K562 (cell line): ENCODE results near the gene PIK3CB. TPM values are rescaled to one million over a fixed set of nuclear protein-coding genes. Genes with fewer than 3 reads are reported as not detected.

Experiments used
- CBX3 ChIP-seq, 2 experiments: IDR thresholded peaks; 1 replicate in 1 of 2; 2 replicates in 1 of 2; pipeline ENCODE4 v1.6.1; 2012; ENCODE audit warnings: inconsistent platforms in 2 of 2, low read length in 2 of 2, borderline replicate concordance in 1 of 2, control low read depth in 1 of 2
- CSDE1 ChIP-seq, 2 experiments: fragments of 450-650 bp; IDR thresholded peaks; 2 replicates each; pipeline ENCODE4 v1.6.1; 2016; ENCODE audit warnings: mild to moderate bottlenecking in 1 of 2
- FOXK1 ChIP-seq: sonication (generic); formaldehyde crosslinking; IDR thresholded peaks from 2 replicates; pipeline ENCODE4 v1.8.0; 2022; ENCODE audit warnings: missing genetic modification reagents, mild to moderate bottlenecking, borderline replicate concordance
- MCM3 ChIP-seq: fragments of 450-650 bp; IDR thresholded peaks from 2 replicates; pipeline ENCODE4 v1.6.1; 2016
- NCOA1 ChIP-seq: fragments of 450-650 bp; IDR thresholded peaks from 2 replicates; pipeline ENCODE4 v1.6.1; 2016; ENCODE audit warnings: low read depth
- POLR2A ChIP-seq: fragments of 450-650 bp; conservative IDR thresholded peaks from 2 replicates; pipeline ENCODE4 v1.6.1; 2016
- POLR2AphosphoS5 ChIP-seq: IDR thresholded peaks from 2 replicates; pipeline ENCODE4 v1.6.1; 2011; ENCODE audit warnings: mild to moderate bottlenecking, low read depth, low read length, moderate library complexity; ENCODE audit not compliant: control insufficient read depth, insufficient read depth
- RBM17 ChIP-seq: fragments of 200-400 bp; formaldehyde crosslinking; IDR thresholded peaks from 2 replicates; pipeline ENCODE4 v1.6.1; 2017; ENCODE audit warnings: low read depth, mild to moderate bottlenecking, low read length, borderline replicate concordance
- ZNF184 ChIP-seq: sonication (generic); formaldehyde crosslinking; IDR thresholded peaks from 2 replicates; pipeline ENCODE4 v1.5.0; 2020; ENCODE audit warnings: missing genetic modification reagents
- ZNF408 ChIP-seq: fragments of 250-450 bp; sonication (Bioruptor Pico); IDR thresholded peaks from 2 replicates; pipeline ENCODE4 v1.4.0; 2020; ENCODE audit warnings: low read depth, mild to moderate bottlenecking, moderate library complexity
- ZNF780A ChIP-seq: fragments of 250-450 bp; sonication (Bioruptor Pico); IDR thresholded peaks from 2 replicates; pipeline ENCODE4 v1.5.0; 2021; ENCODE audit warnings: mild to moderate bottlenecking
- polyA plus RNA-seq, 8 experiments: library from polyadenylated mRNA; depleted of rRNA in 4 of 8; stranded (reverse) in 5 of 8; unstranded in 3 of 8; fragments of >200 nt; fragmentation: Nextera tagmentation in 2 of 8; fragmentation: Illumina TruSeq in 1 of 8; extraction: Ambion mirVana in 2 of 8; extraction: Trizol in 1 of 8; gene quantifications; 2 replicates each; pipeline versions ENCODE4 v1.2.1 to v1.2.3, GENCODE V29; 2011 to 2014; ENCODE audit warnings: inconsistent platforms in 1 of 8, missing spikeins in 1 of 8
- total RNA-seq, 7 experiments: library from RNA; depleted of rRNA in 6 of 7; stranded (reverse); fragments of >200 nt in 6 of 7; fragmentation: Illumina TruSeq in 2 of 7; extraction: Trizol in 2 of 7; gene quantifications; 2 replicates each; pipeline versions ENCODE4 v1.2.1 to v1.2.3, GENCODE V29; 2011 to 2021; ENCODE audit warnings: low replicate concordance in 1 of 7
- TF ChIP-seq, protein P1 (sequence below): fragments of 450-650 bp; formaldehyde crosslinking; IDR thresholded peaks from 2 replicates; pipeline ENCODE4 v1.4.0; 2022; ENCODE audit warnings: missing genetic modification characterization
- TF ChIP-seq, protein P2 (sequence below): fragments of 450-650 bp; formaldehyde crosslinking; IDR thresholded peaks from 2 replicates; pipeline ENCODE4 v1.4.0; 2020; ENCODE audit warnings: mild to moderate bottlenecking, moderate library complexity
- TF ChIP-seq, protein P3 (sequence below): fragments of 450-650 bp; IDR thresholded peaks from one replicate; pipeline ENCODE4 v1.6.1; 2018; ENCODE audit warnings: mild to moderate bottlenecking, moderate library complexity; ENCODE audit not compliant: partially characterized antibody
- TF ChIP-seq, protein P4 (sequence below), 2 experiments: fragments of 450-650 bp; formaldehyde crosslinking in 1 of 2; IDR thresholded peaks; 2 replicates each; pipeline versions ENCODE4 v1.4.0 to v1.6.1; 2014 to 2020; ENCODE audit warnings: mild to moderate bottlenecking in 2 of 2, borderline replicate concordance in 1 of 2, low read depth in 1 of 2

The PIK3CB gene
- total and polyA plus RNA-seq, 9 of the 15 experiments (the other 6 are each of a cell fraction or from before 2014, with no cell fraction given), result 15.3 to 62.6 (median 28.3) TPM

DNA sequence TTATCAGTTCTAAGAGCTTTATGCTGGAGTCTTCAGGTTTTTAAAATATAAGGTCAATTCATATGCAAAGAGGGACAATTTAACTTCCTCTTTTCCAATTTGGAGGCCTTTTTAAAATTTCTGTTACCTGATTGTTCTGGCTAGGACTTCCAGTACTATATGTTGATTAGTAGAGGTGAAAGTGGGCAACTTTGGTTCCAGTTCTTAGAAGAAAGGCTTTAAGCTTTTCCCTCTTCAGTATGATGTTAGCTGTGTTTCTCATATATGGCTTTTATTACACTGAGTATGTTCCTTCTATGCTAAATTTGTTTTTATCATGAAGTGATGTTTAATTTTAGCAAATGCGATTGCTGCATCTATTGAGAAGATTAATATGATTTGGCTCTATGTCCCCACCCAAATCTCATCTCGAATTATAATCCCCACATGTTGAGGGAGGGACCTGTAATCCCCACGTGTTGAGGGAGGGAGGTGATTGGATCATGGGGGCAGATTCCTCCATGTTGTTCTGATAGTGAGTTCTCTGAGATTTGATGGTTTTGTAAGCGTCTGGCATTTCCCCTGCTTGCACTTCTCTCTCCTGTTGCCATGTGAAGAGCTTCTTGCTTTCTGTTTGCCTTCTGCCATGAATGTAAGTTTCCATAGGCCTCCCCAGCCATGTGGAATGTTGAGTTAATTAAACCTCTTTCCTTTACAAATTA is 192.4 kb downstream of the PIK3CB start (continued):
- TF ChIP-seq, protein P1, sequence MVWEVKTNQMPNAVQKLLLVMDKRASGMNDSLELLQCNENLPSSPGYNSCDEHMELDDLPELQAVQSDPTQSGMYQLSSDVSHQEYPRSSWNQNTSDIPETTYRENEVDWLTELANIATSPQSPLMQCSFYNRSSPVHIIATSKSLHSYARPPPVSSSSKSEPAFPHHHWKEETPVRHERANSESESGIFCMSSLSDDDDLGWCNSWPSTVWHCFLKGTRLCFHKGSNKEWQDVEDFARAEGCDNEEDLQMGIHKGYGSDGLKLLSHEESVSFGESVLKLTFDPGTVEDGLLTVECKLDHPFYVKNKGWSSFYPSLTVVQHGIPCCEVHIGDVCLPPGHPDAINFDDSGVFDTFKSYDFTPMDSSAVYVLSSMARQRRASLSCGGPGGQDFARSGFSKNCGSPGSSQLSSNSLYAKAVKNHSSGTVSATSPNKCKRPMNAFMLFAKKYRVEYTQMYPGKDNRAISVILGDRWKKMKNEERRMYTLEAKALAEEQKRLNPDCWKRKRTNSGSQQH (CRISPR knock-in tag), result 0 out of 2 replicates have a peak, but pooled peaks have one; percentile 39
- TF ChIP-seq FOXK1, result no peak
- no peak for TF ChIP-seq CSDE1 (IDR thresholded peaks at IDR 0.05)
- TF ChIP-seq MCM3, result no peak
- peak; percentile 42 for TF ChIP-seq POLR2A
- TF ChIP-seq, protein P2, sequence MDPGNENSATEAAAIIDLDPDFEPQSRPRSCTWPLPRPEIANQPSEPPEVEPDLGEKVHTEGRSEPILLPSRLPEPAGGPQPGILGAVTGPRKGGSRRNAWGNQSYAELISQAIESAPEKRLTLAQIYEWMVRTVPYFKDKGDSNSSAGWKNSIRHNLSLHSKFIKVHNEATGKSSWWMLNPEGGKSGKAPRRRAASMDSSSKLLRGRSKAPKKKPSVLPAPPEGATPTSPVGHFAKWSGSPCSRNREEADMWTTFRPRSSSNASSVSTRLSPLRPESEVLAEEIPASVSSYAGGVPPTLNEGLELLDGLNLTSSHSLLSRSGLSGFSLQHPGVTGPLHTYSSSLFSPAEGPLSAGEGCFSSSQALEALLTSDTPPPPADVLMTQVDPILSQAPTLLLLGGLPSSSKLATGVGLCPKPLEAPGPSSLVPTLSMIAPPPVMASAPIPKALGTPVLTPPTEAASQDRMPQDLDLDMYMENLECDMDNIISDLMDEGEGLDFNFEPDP, result no peak
- TF ChIP-seq RBM17, result no peak
- no peak for TF ChIP-seq ZNF780A (CRISPR knock-in tag)
- TF ChIP-seq NCOA1, result peak; percentile 18; the same call in 1 of the 2 replicates
- no peak for TF ChIP-seq POLR2AphosphoS5
- TF ChIP-seq ZNF184, result no peak
- peak in 1 of 2 experiments; percentile 67; a peak in 1 of 3 replicates for TF ChIP-seq CBX3 (IDR thresholded peaks at IDR 0.05; ENCODE audit: borderline replicate concordance in 1 of 2, low read length in 2 of 2)
- TF ChIP-seq ZNF408 (CRISPR knock-in tag), result no peak
- TF ChIP-seq, protein P3, sequence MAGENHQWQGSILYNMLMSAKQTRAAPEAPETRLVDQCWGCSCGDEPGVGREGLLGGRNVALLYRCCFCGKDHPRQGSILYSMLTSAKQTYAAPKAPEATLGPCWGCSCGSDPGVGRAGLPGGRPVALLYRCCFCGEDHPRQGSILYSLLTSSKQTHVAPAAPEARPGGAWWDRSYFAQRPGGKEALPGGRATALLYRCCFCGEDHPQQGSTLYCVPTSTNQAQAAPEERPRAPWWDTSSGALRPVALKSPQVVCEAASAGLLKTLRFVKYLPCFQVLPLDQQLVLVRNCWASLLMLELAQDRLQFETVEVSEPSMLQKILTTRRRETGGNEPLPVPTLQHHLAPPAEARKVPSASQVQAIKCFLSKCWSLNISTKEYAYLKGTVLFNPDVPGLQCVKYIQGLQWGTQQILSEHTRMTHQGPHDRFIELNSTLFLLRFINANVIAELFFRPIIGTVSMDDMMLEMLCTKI, result no peak
- TF ChIP-seq, protein P4, sequence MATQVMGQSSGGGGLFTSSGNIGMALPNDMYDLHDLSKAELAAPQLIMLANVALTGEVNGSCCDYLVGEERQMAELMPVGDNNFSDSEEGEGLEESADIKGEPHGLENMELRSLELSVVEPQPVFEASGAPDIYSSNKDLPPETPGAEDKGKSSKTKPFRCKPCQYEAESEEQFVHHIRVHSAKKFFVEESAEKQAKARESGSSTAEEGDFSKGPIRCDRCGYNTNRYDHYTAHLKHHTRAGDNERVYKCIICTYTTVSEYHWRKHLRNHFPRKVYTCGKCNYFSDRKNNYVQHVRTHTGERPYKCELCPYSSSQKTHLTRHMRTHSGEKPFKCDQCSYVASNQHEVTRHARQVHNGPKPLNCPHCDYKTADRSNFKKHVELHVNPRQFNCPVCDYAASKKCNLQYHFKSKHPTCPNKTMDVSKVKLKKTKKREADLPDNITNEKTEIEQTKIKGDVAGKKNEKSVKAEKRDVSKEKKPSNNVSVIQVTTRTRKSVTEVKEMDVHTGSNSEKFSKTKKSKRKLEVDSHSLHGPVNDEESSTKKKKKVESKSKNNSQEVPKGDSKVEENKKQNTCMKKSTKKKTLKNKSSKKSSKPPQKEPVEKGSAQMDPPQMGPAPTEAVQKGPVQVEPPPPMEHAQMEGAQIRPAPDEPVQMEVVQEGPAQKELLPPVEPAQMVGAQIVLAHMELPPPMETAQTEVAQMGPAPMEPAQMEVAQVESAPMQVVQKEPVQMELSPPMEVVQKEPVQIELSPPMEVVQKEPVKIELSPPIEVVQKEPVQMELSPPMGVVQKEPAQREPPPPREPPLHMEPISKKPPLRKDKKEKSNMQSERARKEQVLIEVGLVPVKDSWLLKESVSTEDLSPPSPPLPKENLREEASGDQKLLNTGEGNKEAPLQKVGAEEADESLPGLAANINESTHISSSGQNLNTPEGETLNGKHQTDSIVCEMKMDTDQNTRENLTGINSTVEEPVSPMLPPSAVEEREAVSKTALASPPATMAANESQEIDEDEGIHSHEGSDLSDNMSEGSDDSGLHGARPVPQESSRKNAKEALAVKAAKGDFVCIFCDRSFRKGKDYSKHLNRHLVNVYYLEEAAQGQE (IDR thresholded peaks at IDR 0.05; ENCODE audit: borderline replicate concordance), result 0 out of 2 replicates have a peak, but pooled peaks have one; percentile 9
- TF ChIP-seq, protein P4 (CRISPR knock-in tag; IDR thresholded peaks at IDR 0.05; ENCODE audit: low read depth), result no peak
